HK-2 (cell line): Measurements from ENCODE around the gene CALY.
A peak's percentile ranks its signal among the peaks of the same experiment; 100 is the strongest.
"Not testable (repeated sequence)": the region's sequence is repeated elsewhere in the genome, so short reads cannot be mapped to it uniquely, and the experiment has no call there.

Source experiments
- DNase-seq: peaks from one replicate; pipeline ENCODE4 v3.0.0-alpha.2; 2018; ENCODE audit not compliant: unreplicated experiment

Gene CALY

DNA sequence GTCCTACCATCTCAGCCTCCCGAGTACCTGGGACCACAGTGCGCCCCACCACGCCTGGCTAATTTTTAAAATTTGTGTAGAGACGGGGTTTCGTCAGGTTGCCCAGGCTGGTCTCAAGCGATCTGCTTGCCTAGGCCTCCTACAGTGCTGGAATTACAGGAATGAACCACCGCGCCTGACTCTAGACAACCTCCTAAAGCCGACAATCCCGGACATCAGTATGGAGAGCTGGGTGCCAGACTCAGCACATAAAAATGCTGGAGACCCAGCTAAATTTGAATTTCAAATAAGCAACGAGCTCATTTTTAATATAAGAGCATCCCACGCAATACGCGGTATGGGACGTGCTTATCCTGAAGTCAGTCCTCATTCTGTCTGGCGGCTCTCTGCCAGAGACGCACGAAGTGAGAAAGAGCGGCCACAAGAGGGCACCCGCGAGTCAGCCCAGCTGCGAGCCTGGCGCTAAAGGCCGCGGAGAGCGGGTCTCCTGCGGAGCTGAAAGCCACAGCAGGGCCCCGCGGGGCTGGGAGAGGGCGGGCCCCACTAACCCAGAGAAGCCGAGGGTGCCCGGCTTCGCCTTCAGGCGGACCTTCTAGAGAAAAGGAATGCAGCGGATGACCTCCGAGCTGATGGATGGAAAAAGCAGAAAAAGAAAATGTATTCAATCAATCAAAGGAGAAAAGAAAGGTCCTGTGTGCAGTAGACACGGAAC lies 7.0 kb downstream of the CALY start:
- DNase-seq = peak; percentile 91

DNA sequence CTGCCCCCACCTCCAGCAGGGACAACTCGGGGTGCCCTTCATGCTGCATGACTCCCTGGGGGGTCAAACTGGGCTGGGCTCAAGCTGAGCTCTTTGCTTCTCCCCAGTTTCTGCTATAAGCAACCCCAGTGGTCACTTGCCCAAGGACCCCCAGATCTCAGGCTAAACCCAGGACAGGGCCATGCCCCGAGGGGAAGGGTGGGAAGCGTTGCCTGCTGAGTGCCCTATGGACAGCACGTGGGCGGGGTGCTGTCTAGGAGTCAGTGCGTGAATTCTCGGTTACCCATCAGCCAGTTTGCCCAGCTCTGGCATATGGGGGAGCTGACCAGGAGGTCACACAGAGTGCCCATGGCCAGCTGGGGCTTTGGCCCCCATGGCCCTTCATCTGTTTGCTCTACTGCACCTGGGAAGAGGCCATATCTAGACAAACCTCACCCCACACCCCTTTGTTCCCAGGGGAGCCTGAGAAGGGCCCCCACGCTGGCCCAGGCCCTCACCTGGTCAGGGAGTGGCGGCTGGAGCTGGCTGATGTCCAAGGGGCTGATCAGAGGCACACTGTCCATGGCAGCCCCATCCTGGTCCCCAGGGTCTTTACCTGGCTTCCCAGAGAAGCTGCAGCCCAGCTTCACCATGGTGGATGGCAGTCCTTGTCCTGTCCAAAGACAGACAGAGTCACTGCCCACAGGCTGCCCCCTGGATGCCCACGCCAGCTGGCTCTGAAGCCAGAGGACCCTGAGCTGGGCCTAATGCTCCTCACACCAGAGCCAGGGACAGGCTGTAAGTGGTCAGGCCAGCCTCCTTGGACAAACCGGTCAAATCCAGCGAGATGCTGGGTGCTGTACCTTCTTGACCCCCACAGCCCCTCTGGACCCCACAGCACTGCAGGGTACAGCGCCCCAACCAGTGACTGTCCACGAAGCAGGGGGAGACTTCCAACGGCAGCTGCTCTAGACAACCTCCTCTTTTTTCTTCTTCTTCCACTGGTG lies 8.0 kb downstream of the CALY start:
- no peak for DNase-seq

DNA sequence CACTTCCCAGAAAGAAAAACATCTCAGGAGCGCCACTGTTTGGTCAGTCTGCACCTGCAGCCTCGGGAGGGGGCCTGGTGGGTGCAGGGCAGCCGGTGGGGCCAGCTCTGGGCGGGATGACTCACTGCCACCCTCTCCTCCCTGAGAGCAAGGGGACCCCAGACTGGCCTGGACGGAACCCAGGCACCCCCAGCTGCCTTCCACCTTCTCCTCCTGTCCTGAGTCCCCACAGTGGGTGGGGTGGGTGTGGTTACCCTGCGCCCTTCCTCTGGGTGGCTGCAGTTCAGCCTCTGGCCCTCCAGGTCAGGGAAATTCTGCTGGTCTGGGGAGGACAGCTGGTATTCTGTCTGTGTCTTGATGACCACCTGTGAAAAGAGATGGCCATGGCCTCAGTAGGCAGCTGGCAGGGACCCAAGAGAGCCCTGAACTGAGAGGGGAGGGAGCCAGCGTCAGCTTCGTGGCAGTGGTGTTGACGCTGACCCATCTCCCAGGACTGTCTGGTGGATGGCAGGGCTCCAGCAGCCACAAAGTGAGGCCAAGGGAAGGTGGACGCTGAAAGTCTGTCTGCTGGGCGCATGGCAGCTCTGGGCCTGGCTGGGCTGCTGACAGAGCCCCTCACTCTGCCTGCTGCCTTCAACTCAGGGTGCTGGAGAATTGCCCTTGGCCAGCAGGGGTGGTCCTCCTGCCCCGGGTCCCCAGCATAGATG lies 8.9 kb downstream of the CALY start:
- peak; percentile 59 for DNase-seq

DNA sequence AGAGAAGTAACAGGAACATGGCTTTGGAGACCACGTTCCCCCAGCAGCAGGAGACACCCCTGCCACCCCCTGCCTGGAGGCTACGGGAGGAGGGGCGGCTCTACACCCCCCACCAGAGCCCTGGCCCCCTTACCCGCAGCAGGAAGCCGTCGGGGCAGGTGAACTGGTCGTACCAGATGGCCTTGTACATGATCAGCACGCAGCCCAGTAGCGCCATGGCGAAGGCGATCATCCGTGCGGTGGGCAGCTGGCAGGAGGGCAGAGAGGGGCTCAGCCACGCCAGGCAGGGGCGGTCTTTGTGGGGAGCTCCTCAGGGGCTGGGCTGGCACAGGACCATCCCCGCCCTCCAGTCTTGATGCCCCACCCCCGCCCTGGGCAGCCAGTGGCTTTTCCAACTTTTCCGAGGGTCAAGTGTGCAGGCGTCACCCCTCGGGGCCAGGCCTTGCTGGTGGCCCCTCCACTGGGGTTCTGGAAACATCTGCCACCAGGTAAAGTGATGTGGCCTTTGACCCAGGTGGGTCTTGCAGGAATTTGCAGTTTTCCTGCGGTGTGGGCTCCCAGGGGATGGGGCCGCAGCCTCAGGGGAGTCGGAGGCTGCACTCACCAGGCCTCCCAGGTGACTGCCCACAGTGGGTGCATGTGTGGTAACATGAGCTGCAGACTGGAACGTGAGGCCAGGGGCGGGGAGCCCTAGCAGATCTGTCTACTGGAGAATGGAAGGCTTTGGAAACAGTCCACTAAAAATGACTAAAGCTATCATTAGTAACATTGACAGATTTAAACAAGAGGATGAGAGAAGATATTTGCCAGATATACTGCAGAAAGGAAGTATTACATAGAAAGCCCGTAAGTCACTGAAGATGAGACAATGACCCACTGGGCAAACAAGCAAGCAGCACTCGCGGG lies 9.7 kb downstream of the CALY start:
- DNase-seq = no peak

DNA sequence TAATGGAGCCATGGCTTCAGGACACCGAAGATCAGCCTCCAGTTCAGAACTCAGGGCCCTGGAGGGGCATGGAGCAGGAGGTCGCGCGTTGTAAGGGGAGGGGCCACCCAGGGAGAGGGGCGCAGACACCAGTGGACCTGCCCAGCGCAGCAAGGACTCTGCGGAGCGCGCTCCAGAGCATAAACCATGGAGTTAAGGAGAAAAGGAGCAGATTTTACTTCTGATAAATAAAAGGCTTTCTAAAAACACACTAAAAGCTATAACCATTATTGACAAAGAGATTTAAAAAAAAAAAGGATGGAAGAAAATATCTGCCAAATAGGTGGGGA lies 10.5 kb downstream of the CALY start:
- DNase-seq = no peak

DNA sequence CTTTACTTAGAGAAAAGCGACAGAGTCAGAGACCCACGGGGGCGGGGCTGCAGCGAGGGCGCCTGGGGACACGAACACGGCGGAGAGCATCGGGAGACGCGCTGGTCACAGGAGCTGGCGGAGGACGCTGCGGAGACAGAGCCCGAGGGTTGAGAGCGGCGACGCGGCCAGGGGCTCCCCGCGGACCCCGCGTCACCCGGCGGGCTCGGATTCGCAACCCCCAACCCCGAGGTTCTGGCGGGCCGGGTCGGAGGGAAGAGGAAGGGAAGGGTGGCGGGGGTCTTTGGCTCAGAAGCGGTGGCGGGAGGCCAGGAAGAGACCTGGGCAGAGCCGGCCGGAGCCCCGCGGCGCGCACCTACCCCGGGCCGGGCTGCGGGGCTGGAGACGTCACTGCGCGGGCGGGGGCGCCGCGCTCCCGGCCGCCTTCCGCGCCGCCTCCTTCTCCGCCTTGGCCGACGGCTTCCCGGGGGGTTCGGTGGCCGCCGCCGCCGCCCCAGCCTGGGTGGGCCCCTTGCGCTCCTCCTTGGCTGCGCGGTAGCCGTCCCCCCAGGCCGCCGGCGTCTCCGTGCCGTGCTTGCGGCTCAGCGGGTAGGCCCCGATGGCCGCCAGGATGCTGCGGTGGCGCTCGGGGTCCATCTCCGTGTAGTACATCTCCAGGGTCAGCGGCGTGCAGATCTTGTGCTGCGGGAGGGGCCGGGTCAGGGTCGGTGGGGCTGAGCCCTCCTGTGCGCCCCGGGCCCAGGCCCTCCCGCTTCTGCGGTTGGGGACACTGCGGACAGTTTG lies 11.1 kb downstream of the CALY start:
- no peak for DNase-seq

DNA sequence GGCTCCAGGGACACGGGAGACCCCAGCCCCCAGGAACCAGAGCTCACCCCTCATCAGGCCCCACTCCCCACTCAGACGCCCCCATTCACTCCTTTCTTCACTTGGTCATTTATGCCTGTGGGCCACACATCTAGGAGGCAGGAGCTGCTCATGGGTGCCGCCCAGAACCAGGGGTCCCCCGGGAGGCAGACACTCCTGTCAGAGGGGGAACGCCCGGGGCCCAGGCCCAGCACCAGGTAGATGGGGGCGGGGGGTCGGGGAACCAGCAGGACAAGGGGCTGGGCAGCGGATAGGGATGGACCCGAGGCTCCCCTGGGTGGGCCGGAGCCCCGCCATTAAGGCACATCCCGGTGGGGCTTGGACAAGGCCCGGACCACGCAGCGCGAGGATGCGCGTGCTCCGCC lies 11.8 kb downstream of the CALY start:
- DNase-seq = no peak

DNA sequence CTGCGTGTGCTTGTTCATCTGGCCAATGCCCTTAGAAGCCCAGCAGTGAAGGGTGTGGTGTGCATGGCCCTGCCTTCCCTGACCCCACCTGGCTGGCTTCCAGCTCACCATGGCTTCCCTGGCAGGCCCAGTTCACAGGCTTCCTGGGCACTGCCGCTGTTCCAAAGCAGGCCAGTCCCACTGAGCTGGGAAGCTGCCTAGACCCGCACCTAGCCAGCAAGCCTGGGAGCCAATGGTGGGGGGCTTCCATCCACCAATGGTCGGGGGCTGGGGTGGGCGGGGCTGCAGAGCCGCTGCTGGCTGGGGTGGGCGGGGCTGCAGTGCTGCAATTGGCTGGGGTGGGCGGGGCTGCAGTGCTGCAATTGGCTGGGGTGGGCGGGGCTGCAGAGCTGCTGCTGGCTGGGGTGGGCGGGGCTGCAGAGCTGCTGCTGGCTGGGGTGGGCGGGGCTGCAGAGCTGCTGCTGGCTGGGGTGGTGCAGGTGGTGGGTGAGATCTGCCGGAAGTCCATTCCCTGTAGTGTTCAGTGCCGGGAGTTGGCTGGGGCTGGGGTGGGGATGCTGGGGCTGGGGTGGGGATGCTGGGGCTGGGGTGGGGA lies 12.4 kb downstream of the CALY start:
- DNase-seq = peak; percentile 53

DNA sequence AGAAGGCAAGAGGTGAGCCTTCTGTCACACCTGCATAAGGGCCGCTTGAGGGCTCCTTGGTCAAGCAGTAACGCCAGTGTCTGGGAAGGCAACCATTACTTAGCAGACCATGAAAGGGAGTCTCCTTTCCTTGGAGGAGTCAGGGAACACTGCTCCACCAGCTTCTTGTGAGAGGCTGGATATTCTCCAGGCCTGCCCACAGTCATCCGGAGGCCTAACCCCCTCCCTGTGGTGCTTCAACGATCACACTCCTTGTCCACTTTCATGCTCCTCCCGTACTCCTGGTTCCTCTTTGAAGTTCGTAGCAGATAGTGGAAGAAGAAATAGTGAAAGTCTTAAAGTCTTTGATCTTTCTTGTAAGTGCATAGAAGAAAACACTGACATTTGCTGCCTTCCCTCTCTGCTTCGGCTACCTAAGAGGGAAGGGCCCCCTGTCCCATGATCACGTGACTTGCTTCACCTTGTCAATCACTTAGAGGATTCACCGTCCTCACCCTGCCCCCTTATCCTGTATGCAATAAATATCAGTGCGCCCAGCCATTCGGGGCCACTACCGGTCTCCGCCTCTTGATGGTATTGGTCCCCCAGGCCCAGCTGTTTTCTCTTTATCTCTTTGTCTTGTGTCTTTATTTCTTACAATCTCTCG lies 14.5 kb downstream of the CALY start:
- DNase-seq = not testable (repeated sequence)

DNA sequence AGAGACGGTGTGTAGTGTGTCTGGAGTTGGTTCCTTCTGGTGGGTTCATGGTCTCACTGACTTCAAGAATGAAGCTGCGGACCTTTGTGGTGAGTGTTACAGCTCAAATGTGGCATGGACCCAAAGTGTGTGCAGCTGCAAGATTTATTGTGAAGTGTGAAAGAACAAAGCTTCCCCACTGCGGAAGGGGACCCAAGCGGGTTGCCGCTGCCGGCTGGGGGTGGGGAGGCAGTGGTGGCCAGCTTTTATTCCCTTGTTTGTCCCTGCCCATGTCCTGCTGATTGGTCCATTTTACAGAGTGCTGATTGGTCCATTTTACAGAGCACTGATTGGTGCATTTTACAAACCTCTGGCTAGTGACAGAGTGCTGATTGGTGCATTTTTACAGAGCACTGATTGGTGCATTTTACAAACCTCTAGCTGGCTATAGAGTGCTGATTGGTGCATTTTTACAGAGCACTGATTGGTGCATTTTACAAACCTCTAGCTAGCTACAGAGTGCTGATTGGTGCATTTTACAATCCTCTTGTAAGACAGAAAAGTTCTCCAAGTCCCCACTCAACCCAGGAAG lies 15.8 kb downstream of the CALY start:
- DNase-seq = not testable (repeated sequence)

DNA sequence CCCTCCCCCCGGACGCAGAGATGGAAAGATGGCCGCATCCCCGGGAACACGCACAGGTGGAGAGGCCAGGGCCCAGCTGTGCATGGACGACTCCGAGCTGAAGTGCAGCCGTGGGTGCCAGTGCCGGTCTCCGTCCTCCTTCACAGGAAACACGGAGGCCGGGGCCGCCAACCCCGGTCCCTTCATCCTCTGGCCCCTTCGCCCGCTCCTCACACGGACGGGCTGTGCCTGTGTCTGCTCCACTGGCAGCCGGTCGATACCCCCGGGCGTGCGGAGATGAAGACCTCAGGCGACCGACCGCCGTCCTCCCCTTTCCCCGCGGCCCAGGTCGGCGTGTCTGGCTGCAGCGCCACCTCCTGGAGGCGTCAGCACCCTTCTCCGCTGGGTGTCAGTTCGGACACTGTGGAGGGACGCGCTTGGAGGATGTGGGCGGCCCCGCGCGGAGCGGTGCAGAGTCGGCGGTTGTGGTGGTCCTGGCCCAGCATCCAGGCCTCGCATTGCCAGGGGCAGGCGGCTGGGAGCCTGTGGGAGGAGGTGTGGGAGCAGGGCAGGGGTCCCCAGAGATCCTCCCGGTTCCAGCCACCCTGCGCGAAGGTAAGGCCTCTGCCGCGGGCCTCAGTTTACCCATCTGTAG lies 18.1 kb downstream of the CALY start:
- DNase-seq = peak; percentile 85

DNA sequence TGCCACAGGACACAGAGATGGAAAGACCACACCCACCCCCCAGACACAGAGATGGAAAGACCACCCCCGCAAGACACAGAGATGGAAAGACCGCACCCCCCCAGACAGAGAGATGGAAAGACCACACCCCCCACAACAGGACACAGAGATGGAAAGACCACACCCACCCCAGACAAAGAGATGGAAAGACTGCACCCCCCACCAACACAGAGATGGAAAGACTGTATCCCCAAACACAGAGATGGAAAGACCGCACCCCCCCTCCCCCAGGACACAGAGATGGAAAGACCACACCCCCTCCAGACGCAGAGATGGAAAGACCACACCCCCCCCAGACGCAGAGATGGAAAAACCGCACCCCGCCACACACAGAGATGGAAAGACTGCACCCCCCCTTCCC lies 20.0 kb downstream of the CALY start:
- no peak for DNase-seq

DNA sequence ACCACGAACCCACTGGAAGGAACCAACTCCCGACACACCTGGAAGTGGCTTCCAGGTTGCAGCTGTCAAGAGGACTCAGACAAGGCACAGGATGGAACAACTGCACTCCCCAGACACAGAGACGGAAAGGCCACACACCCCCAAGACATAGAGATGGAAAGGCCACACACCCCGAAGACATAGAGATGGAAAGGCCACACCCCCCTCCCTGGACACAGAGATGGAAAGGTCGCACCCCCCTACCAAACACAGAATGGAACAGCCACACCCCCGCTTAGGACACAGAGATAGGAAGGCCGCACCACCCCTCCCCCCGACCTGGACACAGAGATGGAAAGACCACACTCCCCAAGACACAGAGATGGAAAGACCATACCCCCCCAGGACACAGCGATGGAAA lies 20.4 kb downstream of the CALY start:
- no peak for DNase-seq

DNA sequence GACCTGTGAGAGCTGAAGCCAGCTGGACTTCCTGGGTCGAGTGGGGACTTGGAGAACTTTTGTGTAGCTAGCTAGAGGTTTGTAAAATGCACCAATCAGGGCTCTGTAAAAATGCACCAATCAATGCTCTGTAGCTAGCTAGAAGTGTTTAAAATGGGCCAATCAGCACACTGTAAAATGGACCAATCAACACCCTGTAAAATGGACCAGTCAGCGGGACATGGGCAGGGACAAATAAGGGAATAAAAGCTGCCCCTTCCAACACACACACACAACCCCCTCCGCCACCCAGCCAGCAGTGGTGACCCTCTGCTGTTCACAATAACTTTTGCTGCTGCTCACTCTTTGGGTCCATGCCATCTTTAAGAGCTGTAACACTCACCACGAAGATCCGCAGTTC lies 20.8 kb downstream of the CALY start:
- DNase-seq = no peak

DNA sequence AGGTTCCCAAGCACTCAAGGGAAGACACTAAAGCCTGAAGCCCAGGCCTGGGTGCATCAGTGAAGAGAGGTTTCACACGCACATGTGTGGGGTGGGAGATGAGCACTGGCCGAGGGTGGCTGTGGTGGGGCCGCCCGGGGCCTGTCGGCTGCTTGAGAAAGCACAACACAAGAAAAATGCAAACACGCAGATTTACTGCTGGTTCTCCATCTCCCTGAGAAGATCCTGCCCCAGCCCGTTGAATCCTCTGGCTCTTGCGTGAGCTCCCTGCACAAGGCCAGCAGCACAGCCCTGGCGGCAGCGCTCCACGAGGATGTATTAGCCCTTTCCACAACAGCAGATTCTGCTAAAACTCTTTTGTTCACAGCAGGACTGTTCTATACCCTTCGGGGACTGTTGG lies 21.8 kb downstream of the CALY start:
- no peak for DNase-seq

DNA sequence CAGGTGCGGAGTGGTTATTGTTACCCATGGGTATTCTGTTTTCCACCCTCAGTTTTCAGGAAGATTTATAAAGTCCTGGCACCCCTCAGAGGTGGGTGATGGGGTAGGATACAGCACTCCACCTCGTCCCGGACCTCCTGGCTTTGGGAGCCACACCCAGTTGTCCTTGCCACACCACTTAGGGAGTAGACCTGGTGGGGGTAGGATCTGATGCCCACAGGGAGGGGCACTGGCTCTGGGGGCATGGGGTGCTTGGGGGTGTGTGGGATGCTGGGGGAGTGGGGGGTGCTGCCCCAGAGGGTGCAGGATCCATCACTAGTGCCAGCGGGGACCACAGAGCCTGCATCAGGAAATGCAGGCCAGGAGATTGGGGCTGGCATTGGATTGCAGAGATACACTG lies 23.5 kb downstream of the CALY start:
- DNase-seq = no peak

DNA sequence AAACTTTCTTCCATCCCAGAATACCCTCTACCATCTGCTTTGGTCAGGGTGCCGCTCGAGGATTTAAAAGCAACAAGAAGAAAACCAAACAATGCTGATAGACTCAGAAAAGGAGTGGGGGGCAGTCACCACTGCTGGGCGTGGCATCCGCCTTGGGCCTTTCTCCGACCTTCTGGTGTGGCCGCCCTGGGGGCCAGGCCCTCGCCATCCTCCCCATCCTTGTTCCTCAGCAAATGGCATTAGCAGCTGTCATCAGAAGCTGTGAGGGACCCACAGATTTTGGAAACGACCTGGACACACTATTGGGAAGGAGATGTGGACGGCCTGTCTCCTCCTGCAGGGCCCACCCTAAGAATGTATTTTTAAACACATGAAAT lies 23.9 kb downstream of the CALY start:
- no peak for DNase-seq

DNA sequence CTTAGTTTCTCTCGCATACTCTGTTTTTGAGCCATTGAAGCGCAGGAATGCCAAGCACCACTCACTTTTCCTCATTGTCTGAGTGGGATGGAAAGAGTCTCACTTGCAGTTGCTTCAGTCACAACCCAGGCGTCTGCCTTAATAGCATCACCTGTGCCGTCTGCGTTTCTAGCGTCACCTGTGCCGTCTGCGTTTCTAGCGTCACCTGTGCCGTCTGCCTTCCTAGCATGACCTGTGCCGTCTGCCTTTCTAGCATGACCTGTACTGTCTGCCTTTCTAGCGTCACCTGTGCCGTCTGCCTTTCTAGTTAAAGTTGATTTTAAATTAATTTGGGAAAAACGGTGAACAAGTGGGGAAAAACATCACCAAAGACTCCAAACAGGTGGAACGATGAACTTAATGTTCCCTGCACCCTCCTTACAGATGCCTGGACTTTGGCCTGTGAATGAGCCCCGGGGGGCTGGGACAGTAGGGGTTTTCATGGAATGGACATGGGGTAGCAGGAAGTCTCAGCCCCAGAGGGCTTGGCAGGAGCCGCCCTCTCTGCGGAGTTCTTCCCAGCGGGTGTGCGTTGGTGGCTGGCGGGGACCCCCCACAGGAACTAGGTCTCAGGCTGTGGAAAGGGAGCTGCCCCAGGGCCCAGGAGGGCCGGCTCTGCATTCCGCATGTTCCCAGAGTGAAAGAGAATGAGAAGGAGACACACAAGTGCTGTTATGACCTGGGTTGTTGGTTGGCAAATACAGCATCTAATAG lies 24.5 kb downstream of the CALY start:
- DNase-seq = no peak
